Limb (tissue), 2 donors: ENCODE measurements around the gene ZNF423.

Experiments used
- DNase-seq, 2 donors: peaks; one replicate each; pipeline ENCODE4 v3.0.0-alpha.2; 2016; ENCODE audit errors: extremely low spot score in 2 of 2

Gene ZNF423

DNA sequence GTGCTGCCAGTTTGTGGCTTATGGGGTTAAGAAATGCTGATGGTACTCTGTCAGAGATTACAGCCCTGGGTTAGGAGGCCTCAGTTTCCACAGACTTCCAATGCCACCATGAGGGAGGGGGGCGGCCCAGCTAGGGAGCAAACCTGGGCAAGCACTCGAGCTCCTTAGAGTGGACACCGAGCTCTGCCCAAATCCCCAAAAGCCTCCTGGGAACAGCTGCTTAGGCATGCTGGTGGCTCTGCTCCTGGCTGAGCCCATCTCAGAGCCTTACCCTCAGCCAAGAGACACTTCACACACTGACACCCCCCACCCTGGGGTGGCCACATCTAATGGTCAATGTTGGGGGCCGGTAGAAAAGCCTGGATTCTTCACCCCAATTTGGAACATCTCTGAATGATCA, 416.2 kb downstream of the ZNF423 start:
- DNase-seq = peak in 1 of 2 donors; percentile 23

DNA sequence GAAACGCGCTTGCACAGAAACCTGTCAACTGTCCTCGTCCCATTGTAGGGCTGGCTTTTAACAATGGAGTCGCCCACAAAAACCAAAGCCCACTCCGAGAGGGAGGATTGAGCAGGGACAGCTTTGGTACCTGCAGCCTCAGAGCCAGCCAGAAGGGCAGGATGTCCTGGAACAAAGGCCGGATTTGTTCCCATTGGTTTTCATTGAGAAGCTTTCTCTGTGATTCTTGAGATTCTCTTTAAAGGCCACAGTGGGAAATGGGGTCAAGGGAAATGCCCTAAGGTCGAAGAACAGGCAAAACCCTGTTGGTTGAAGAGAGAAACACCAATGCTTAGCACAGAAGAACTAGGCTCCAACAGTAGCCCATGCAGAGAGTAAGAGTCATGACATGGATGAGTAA, 416.9 kb downstream of the ZNF423 start:
- DNase-seq = no peak
